Activated gamma-delta T cell treated with Interleukin-2 at 50 U/mL for 16 hours (primary cell): ENCODE results near the gene CTAG1B.
"Not testable (repeated sequence)": the region's sequence is repeated elsewhere in the genome, so short reads cannot be mapped to it uniquely, and the experiment has no call there.

Experiments
- DNase-seq: peaks from one replicate; pipeline ENCODE4 v3.0.0-alpha.2; 2020

CTAG1B gene

GRCh38 chrX:154619182-154619581 lies at the start of gene CTAG1B:
CTAG1B (minus strand) TSS chrX:154619282; CDS start chrX:154619218, 64 bp downstream.
- DNase-seq: not testable (repeated sequence)

- no peak for DNase-seq
Observed at GRCh38 chrX:154661899-154662298, 42.8 kb upstream of the CTAG1B start.

GRCh38 chrX:154661170-154661569 lies 42.1 kb upstream of the CTAG1B start:
- DNase-seq: no peak

GRCh38 chrX:154660541-154660940 lies 41.5 kb upstream of the CTAG1B start:
- no peak for DNase-seq

- no peak for DNase-seq
Observed at GRCh38 chrX:154658957-154659356, 39.9 kb upstream of the CTAG1B start.

GRCh38 chrX:154658187-154658586 lies 39.1 kb upstream of the CTAG1B start:
- DNase-seq: no peak

GRCh38 chrX:154657226-154657805 lies 38.2 kb upstream of the CTAG1B start:
- DNase-seq: no peak

- DNase-seq: no peak
Observed at GRCh38 chrX:154655786-154656185, 36.7 kb upstream of the CTAG1B start.

GRCh38 chrX:154655346-154655745 lies 36.3 kb upstream of the CTAG1B start:
- DNase-seq: no peak

GRCh38 chrX:154654925-154655324 lies 35.8 kb upstream of the CTAG1B start:
- DNase-seq: no peak

GRCh38 chrX:154654372-154654771 lies 35.3 kb upstream of the CTAG1B start:
- no peak for DNase-seq

- DNase-seq: not testable (repeated sequence)
Observed at GRCh38 chrX:154653413-154653812, 34.3 kb upstream of the CTAG1B start, which contains the start of gene CTAG2. CTAG2 (minus strand) TSS chrX:154653579; CDS start chrX:154653515, 64 bp downstream.

GRCh38 chrX:154653048-154653401 lies 33.9 kb upstream of the CTAG1B start:
- no peak for DNase-seq

GRCh38 chrX:154652311-154653047 lies 33.4 kb upstream of the CTAG1B start:
- no peak for DNase-seq

- no peak for DNase-seq
Observed at GRCh38 chrX:154650221-154650510, 31.1 kb upstream of the CTAG1B start.

GRCh38 chrX:154649503-154650220 lies 30.6 kb upstream of the CTAG1B start:
- DNase-seq: no peak

- no peak for DNase-seq
Observed at GRCh38 chrX:154648931-154649330, 29.8 kb upstream of the CTAG1B start.

GRCh38 chrX:154645745-154646378 lies 26.8 kb upstream of the CTAG1B start:
- not testable (repeated sequence) for DNase-seq

- DNase-seq: not testable (repeated sequence)
Observed at GRCh38 chrX:154643708-154644107, 24.6 kb upstream of the CTAG1B start.

GRCh38 chrX:154641740-154642139 lies 22.7 kb upstream of the CTAG1B start:
- not testable (repeated sequence) for DNase-seq

- DNase-seq: not testable (repeated sequence)
Observed at GRCh38 chrX:154633661-154634060, 14.6 kb upstream of the CTAG1B start.

- not testable (repeated sequence) for DNase-seq
Observed at GRCh38 chrX:154630949-154631348, 11.9 kb upstream of the CTAG1B start.

- DNase-seq: not testable (repeated sequence)
Observed at GRCh38 chrX:154628960-154629359, 9.9 kb upstream of the CTAG1B start.
